Sigmoid colon (tissue), 3 donors: Measurements from ENCODE around the gene LAMB1.

Experiments
- CTCF ChIP-seq, 4 experiments: fragments of 450-650 bp in 3 of 4; fragments of 200-600 bp in 1 of 4; IDR thresholded peaks; one replicate each; pipeline ENCODE4 v1.5.1; 2016 to 2019; ENCODE audit warnings: antibody characterized with exemption in 4 of 4, mild to moderate bottlenecking in 3 of 4, moderate library complexity in 2 of 4
- POLR2A ChIP-seq, 2 donors: fragments of 450-650 bp; IDR thresholded peaks; one replicate each; pipeline ENCODE4 v1.6.1; 2016; ENCODE audit warnings: antibody characterized with exemption in 2 of 2, mild to moderate bottlenecking in 2 of 2, moderate library complexity in 2 of 2

DNA sequence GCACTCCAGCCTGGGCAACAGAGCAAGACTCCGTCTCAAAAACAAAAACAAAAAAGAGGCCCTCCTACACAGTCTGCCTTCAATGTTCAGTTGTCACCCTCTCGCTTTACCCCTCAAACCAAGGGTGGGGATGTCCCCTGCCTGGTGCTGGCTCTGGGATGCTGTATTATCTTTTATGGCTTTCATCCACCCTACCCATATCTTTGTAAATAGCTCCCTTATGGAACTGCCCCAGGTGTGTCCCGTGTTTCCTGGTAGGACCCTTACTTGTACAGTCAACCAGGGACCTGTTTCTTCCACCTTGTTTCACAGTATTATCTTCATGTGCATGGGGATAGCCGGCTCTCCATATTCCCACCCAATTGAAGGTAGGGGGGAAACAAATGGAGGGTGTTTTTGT, 15.7 kb upstream of the LAMB1 start:
- TF ChIP-seq POLR2A (IDR thresholded peaks at IDR 0.05) (no peak), CTCF (IDR thresholded peaks at IDR 0.05) (no peak)
